Umbilical cord (tissue), 2 donors: ENCODE data around the gene HOXB7. TPM values are rescaled to one million over a fixed set of nuclear protein-coding genes. Genes with fewer than 3 reads are reported as not detected.
A peak's percentile ranks its signal among the peaks of the same experiment; 100 is the strongest.

Source experiments
- DNase-seq: peaks from one replicate; pipeline ENCODE4 v3.0.0-alpha.2; 2015; ENCODE audit warnings: low spot score
- total RNA-seq: library from RNA; depleted of rRNA; stranded (reverse); fragments of >200 nt; gene quantifications from one replicate; pipeline ENCODE4 v1.2.3, GENCODE V29; 2014; ENCODE audit warnings: low replicate concordance; ENCODE audit not compliant: insufficient read depth

The HOXB7 gene
- total RNA-seq, 1 donor from 2014 or later, result 0.96 TPM

DNA sequence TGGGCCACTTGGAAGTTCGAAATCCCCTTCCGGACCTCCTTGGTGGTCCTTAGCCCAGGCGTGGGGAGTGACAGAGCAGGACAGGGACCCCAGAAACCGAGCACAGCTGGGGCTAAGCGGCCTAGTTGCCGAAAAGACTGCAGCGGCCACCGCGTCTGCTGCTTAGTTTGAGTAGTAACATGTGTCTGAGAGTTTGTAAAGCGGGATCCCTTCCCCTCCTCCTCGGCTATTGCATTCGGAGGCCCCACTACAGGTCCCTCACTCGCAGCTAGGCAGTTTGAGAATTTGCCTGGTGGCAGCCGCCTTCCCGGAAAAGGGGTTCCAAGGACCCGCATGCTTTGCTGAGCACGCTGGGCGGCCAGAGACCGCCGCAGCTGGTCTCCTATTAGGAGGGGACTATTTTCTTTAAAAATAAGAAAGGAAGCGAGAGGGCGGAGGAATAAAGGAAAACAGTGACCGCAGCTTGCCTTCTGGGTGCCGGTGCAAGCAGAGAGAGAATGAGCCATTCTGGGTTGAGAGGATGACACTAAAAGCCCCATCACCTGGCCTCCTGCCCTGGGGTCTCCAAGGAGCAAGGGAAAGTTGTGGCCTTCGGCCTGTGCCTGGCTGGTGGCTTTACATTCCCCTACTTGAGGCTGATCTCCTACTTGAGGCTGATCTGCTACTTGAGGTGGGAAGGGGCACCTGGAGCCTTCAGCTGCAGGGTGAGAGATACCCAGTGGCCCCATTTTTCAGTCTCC lies 16.1 kb downstream of the HOXB7 start:
- DNase-seq, result no peak

GRCh38 chr17:48593840-48594537 lies 16.8 kb downstream of the HOXB7 start:
- peak; percentile 79 for DNase-seq

DNA sequence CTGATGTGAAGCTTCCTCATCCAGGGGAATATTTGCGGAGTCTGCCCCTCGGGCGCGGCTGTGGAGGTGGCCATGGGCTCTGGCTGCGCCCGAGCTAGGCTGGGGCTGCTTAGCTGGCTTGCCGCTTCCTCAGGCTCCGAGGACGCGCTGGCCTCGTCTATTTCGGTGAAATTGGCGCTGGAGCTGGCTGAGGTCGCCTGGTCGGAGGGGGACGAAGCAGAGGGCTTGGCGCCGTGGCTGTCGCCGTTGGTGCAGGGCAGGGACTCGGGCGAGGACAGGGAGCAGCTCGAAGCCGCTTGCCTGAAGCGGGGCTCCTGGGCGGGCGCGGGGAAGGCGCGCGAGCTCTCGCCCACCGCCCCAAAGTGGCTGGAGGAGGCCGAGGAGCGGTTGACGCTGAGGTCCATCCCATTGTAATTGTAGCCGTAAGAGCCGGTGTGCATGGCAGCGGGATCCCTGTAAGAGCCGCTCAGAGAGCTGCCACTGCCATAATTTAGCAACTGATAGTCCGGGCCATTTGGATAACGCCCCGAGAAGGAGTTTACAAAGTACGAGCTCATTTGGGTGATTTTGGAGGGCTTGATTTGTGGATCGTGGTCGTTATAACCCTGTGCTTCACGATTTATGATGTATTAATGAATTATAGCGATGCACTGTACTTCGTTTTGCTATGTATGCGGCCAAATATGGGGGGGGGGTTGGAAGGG lies 17.5 kb downstream of the HOXB7 start, which contains the start of gene HOXB5:
HOXB5 (minus strand) TSS at position 654 of the 704 bp plus-strand sequence; CDS start at position 557, 97 bp downstream.
- DNase-seq, result no peak

GRCh38 chr17:48592577-48592976 lies 18.2 kb downstream of the HOXB7 start:
- no peak for DNase-seq

DNA sequence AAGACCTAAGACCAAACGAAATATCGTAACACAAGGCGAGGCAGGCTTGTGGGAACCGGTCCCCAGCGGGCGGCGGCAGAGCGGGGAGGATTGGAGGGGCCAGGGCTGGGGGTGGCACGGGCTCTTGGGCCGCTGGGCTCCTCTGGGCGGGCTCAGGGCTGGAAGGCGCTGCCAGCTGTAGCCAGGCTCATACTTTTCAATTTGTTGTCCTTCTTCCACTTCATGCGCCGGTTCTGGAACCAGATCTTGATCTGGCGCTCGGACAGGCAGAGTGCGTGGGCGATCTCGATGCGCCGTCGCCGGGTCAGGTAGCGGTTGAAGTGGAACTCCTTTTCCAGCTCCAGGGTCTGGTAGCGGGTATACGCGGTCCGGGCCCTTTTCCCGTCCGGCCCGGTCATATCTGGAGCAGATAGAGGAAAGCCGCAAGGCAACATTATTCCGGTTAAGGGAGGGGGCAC lies 18.7 kb downstream of the HOXB7 start:
- DNase-seq, result no peak

DNA sequence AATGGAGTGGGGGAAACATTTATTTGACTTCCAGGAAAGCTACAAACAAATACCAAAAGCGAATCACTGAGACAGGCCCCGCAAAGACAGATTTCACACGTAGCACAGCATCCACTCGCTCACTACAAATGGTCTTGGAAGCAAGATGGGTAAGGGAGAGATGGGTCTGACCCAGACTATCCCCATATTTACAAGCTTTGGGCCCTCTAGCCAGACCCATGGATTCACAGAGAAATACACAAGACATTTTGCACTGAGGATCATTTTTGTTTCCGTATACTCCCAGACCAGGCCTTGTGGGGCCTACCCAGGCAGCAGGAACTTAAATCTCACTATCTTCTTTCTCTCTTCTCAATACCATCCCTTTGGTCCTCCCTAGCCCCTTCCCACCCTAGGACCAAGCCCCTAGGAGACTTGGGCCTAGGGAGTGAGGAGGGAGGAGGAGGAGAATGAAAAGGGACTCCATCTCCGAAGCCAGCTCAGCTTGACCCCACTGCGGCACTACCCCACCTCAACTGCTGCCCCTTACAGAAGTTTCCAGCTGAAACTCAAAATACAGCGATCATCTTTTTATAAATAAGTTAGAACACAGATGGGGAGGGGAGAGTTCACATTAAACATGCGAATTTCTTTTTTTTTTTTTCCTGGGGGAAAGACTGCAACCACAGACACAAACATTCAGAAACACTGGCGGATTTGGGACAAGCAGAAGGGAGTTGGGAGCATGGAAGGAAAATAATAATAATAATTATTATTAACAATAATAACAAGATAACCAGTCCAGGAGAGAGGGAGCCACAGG lies 19.4 kb downstream of the HOXB7 start:
- DNase-seq, result no peak

DNA sequence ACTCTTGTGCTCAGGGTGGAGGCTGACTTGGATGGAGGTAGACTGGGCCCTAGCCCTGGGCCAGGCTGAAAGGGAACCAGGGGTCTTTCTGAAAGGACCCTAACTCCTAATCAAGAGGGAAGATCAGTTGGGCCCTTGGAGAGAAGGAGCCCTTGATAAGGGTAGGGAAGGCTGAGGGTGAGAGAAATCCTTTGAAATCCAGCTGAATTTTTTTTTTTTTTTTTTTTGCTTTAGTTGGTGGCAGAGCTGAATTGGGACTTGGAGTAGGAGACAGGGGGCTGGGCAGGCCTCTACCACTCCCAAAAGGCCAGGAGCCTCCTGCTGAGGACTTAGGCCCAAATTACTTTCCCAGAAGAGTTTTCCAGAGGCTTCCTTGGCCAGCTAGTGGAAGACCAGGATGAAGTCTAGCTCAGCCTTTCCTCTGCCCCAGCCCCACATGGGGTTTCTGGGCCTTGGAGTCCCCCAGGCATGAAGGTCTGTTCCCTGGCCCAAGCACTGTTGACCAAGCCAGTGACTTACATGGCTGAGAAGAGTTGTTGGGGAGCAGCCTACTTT lies 20.1 kb downstream of the HOXB7 start:
- DNase-seq, result no peak

- DNase-seq, result no peak
Measured at GRCh38 chr17:48589831-48590606, 20.8 kb downstream of the HOXB7 start, which contains the start of gene HOXB3. Gene HOXB3, minus strand, starts transcription at chr17:48590241. Its CDS starts 37,767 bp downstream, at chr17:48552474.

DNA sequence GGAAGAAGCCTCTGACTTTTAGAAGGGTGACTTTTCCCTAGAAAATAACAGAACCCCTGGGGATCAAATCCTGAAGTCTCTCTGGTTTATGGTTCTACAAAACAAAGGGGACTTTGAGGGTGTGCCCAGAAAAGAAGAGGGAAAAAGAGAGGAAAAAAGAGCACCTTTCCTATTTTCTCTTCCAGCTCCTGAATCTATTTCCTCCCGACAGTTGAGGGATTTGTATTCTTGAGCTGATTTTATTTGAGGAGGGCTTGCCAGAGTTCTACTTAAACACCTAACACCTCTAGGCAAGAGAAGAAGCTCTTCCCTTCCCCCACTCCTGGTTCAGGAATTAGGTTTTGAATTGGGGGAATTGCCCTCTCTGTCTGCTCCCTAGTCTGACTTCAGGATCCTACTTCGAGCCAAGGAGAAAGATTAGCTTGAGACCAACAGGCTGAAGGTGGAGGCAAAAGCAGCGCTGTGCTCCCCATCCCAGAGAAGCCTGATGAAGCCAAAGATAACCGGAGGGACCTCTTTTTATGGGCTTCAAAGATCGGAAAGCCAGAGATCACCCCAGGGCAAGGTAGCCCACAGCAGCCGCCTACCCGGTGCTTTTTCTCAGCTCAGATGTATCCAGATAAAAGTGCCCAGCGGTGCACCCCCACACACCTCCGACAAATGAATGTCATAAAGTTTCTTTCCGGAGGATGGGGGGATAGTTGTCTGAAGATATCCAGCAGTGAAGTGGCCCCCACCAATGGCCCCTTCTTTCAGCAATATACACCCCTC lies 21.6 kb downstream of the HOXB7 start:
- no peak for DNase-seq

- DNase-seq, result no peak
Measured at GRCh38 chr17:48588528-48588927, 22.3 kb downstream of the HOXB7 start.

- DNase-seq, result no peak
Measured at GRCh38 chr17:48588074-48588415, 22.8 kb downstream of the HOXB7 start.

DNA sequence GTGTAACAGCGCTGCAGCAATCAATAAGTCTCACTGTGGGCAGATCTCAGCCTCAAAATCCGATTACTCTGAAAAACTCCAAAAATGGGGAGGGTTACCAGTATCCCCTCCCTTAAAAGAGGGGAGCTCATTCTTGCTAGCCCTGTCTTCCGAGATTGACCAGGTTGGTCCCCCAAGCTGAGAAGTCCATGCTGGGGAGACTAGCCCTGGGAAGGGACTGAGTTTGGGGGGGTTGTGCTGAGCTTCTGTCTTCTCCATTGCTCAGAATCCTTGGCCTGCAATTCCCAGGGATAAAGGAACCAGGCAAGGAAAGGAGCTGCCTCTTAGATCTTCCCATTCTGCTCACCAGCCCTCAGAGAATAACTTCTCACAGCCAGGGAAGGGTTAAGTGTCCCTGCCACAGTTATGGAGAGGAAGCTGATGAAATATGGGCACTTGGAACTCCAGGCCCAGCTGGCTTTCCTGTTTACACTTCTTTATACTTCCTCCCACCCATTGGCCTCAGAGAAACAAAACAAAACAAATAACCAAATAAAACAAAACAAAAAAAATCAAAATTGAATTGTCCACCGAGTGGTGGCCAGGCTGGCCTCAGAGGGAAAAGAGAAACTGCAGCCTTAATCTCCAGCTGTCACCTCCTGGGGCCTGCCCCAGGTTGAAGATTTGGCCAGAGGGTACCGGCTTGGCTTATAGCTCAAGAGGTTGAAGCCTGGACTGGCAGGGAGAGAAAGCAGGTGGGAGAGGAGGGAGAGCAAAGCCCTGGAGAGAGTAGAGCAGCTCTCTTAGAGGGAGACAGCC lies 23.3 kb downstream of the HOXB7 start:
- DNase-seq, result no peak

- no peak for DNase-seq
Measured at GRCh38 chr17:48586355-48587258, 24.2 kb downstream of the HOXB7 start.

- DNase-seq, result no peak
Measured at GRCh38 chr17:48584223-48584741, 26.5 kb downstream of the HOXB7 start.

DNA sequence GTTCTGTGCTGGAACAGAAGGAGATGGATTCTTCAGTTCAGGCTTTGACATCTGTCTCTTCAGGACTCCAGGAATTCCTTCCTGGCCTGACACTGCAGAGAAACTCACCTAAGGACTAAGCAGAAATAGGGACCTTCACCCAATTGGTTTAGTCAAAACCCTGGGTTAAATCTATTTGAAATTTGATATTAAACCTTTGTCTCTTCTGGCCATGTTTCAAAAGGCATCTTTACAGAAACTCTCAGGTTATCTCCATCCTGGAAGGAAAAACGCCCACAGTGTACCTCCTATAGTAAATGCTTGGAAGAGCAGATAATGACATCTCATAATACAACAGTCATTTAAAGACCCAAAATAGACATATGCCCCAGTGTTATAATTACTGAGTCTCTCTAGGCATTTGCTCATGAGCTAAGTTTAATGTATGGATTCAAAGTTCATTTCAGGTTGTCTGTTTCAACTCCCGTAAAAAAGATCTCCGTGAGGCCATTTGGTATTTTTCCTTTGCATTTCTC lies 27.1 kb downstream of the HOXB7 start:
- DNase-seq, result no peak

GRCh38 chr17:48582750-48583069 lies 28.1 kb downstream of the HOXB7 start:
- DNase-seq, result no peak
